H1 (cell line): ENCODE data around the gene FUBP3. TPM values are rescaled to one million over a fixed set of nuclear protein-coding genes. Genes with fewer than 3 reads are reported as not detected.

Source experiments
- CTBP2 ChIP-seq: IDR thresholded peaks from 2 replicates; pipeline ENCODE4 v1.7.0; 2011; ENCODE audit warnings: borderline replicate concordance, mild to moderate bottlenecking, moderate library complexity, mixed read lengths, low read length; ENCODE audit not compliant: insufficient read depth, insufficient read length
- NRF1 ChIP-seq: IDR thresholded peaks from 2 replicates; pipeline ENCODE4 v1.6.1; 2011; ENCODE audit warnings: mild to moderate bottlenecking, low read depth, low read length, improper control_type of control experiment
- SP1 ChIP-seq: IDR thresholded peaks from 2 replicates; pipeline ENCODE4 v1.6.1; 2011; ENCODE audit warnings: low read depth, low read length
- polyA plus RNA-seq, 7 experiments: library from polyadenylated mRNA; depleted of rRNA in 3 of 7; stranded (reverse) in 5 of 7; unstranded in 2 of 7; fragments of >200 nt in 5 of 7; fragments of 200-250 nt in 2 of 7; gene quantifications; 1 replicate in 5 of 7; 2 replicates in 1 of 7; 4 replicates in 1 of 7; pipeline versions ENCODE4 v1.2.1 to v1.2.3, GENCODE V29; 2011 to 2013; ENCODE audit warnings: missing spikeins in 2 of 7, mixed read lengths in 2 of 7
- total RNA-seq: library from RNA; stranded (reverse); fragmentation: NEBNext Ultra II Directional; extraction: Animal tissue kit (Norgen Biotek cat#: 25700); gene quantifications from 2 replicates; pipeline ENCODE4 v1.2.1, GENCODE V29; 2021

The FUBP3 gene
- total and polyA plus RNA-seq, 2 of the 8 experiments (the other 6 are each of a cell fraction or from before 2014, with no cell fraction given) = 23.7 to 76.4 TPM

GRCh38 chr9:130663977-130664250 is 84.5 kb downstream of the FUBP3 start (continued):
- TF ChIP-seq CTBP2 (peak; percentile 11), NRF1 (no peak), SP1 (0 out of 2 replicates have a peak, but pooled peaks have one; percentile 35)
